MG63 (cell line): ENCODE measurements around the gene FAM90A1. TPM values are rescaled to one million over a fixed set of nuclear protein-coding genes. Genes with fewer than 3 reads are reported as not detected.
"Not testable (repeated sequence)": the region's sequence is repeated elsewhere in the genome, so short reads cannot be mapped to it uniquely, and the experiment has no call there.

ENCODE experiments used
- DNase-seq: peaks from one replicate; pipeline ENCODE4 v3.0.0-alpha.2; 2020
- H3K27me3 ChIP-seq: fragments of 250-450 bp; sonication (Bioruptor Pico); 2 replicates; pipeline ENCODE4 v1.5.1; 2020; ENCODE audit warnings: mild to moderate bottlenecking, moderate library complexity
- H3K36me3 ChIP-seq: fragments of 250-450 bp; sonication (Bioruptor Pico); 2 replicates; pipeline ENCODE4 v1.5.1; 2020; ENCODE audit warnings: mild to moderate bottlenecking, moderate library complexity
- H3K4me3 ChIP-seq: fragments of 250-450 bp; sonication (Bioruptor Pico); 2 replicates; pipeline ENCODE4 v1.5.1; 2020; ENCODE audit warnings: mild to moderate bottlenecking, moderate library complexity
- H3K9me3 ChIP-seq: fragments of 250-450 bp; sonication (Bioruptor Pico); 2 replicates; pipeline ENCODE4 v1.5.1; 2020; ENCODE audit warnings: mild to moderate bottlenecking, moderate library complexity
- total RNA-seq: library from RNA; depleted of rRNA; stranded (reverse); fragments of >200 nt; shearing (Covaris generic); gene quantifications from 2 replicates; pipeline ENCODE4 v1.2.3, GENCODE V29; 2014; ENCODE audit warnings: low replicate concordance; rRNA removed

Gene FAM90A1
- total RNA-seq, 1 experiment from 2014 or later, result 0.43 TPM

- not testable (repeated sequence) for H3K4me3 ChIP-seq, DNase-seq, H3K9me3 ChIP-seq, H3K27me3 ChIP-seq
- peaks cover 40% of the 10 kb centered on the region for H3K36me3 ChIP-seq
Observed at GRCh38 chr12:8218711-8219382, 8.6 kb downstream of the FAM90A1 start.

- H3K27me3 ChIP-seq, DNase-seq, H3K36me3 ChIP-seq, H3K9me3 ChIP-seq, H3K4me3 ChIP-seq: not testable (repeated sequence)
Observed at GRCh38 chr12:8197685-8198308, 29.6 kb downstream of the FAM90A1 start.

GRCh38 chr12:8188088-8188487, 39.3 kb downstream of the FAM90A1 start:
- not testable (repeated sequence) for H3K4me3 ChIP-seq, H3K36me3 ChIP-seq, H3K27me3 ChIP-seq, H3K9me3 ChIP-seq, DNase-seq

- not testable (repeated sequence) for H3K27me3 ChIP-seq, DNase-seq, H3K4me3 ChIP-seq, H3K9me3 ChIP-seq, H3K36me3 ChIP-seq
Observed at GRCh38 chr12:8184206-8184605, 43.2 kb downstream of the FAM90A1 start.

GRCh38 chr12:8183346-8183745, 44.1 kb downstream of the FAM90A1 start:
- not testable (repeated sequence) for H3K27me3 ChIP-seq, H3K9me3 ChIP-seq, H3K4me3 ChIP-seq, DNase-seq, H3K36me3 ChIP-seq

GRCh38 chr12:8182923-8183322, 44.5 kb downstream of the FAM90A1 start:
- not testable (repeated sequence) for H3K4me3 ChIP-seq, H3K27me3 ChIP-seq, H3K9me3 ChIP-seq, DNase-seq, H3K36me3 ChIP-seq

GRCh38 chr12:8181271-8181670, 46.1 kb downstream of the FAM90A1 start:
- H3K4me3 ChIP-seq, H3K27me3 ChIP-seq, H3K9me3 ChIP-seq, H3K36me3 ChIP-seq, DNase-seq: not testable (repeated sequence)

- not testable (repeated sequence) for H3K36me3 ChIP-seq, H3K27me3 ChIP-seq, H3K9me3 ChIP-seq
- H3K4me3 ChIP-seq, result peak overlapping the region; percentile 79
- DNase-seq, result peak; percentile 63
Observed at GRCh38 chr12:8179989-8180585, 47.3 kb downstream of the FAM90A1 start.

- H3K36me3 ChIP-seq, result not testable (repeated sequence)
Observed at GRCh38 chr12:8172911-8173310, 54.5 kb downstream of the FAM90A1 start.

More at GRCh38 chr12:8172911-8173310, 54.5 kb downstream of the FAM90A1 start:
- DNase-seq, H3K4me3 ChIP-seq, H3K27me3 ChIP-seq, H3K9me3 ChIP-seq: not testable (repeated sequence)

Other genes starting within 250 kb of the FAM90A1 start
- gene FOXJ2, start 194.9 kb downstream of the FAM90A1 start, total RNA-seq, result 3.6 and 5.9 TPM in 2 replicates
- gene C3AR1, start 161.3 kb downstream of the FAM90A1 start, total RNA-seq, result not detected in 2 replicates
- gene NECAP1, start 145.3 kb downstream of the FAM90A1 start, total RNA-seq, result 24.7 and 48.5 TPM in 2 replicates
- not detected in 2 replicates for gene CLEC4A, start 104.0 kb downstream of the FAM90A1 start, total RNA-seq
- gene ZNF705A, start 70.6 kb downstream of the FAM90A1 start, total RNA-seq, result not detected in 2 replicates
- gene CLEC6A, start 228.3 kb upstream of the FAM90A1 start, total RNA-seq, result not detected in 2 replicates